GM19193 (cell line): ENCODE measurements around the gene FCHSD2.
A peak's percentile ranks its signal among the peaks of the same experiment; 100 is the strongest.

Experiments
- POLR2A ChIP-seq: IDR thresholded peaks from 4 replicates; pipeline ENCODE4 v1.6.1; 2011; ENCODE audit not compliant: insufficient read depth, insufficient read length; ENCODE audit errors: extremely low read depth

Gene FCHSD2

GRCh38 chr11:73141309-73142127 is 600 bp downstream of the FCHSD2 start:
- TF ChIP-seq POLR2A = peak; percentile 59

GRCh38 chr11:73141031-73141308 is 1.1 kb downstream of the FCHSD2 start:
- no peak for TF ChIP-seq POLR2A

- no peak for TF ChIP-seq POLR2A
Measured at GRCh38 chr11:73140213-73141030, 1.7 kb downstream of the FCHSD2 start.

GRCh38 chr11:73139476-73140198 is 2.5 kb downstream of the FCHSD2 start:
- no peak for TF ChIP-seq POLR2A

- no peak for TF ChIP-seq POLR2A
Measured at GRCh38 chr11:73137944-73138274, 4.2 kb downstream of the FCHSD2 start.

GRCh38 chr11:73137262-73137943 is 4.7 kb downstream of the FCHSD2 start:
- no peak for TF ChIP-seq POLR2A

GRCh38 chr11:73135346-73136284 is 6.5 kb downstream of the FCHSD2 start:
- TF ChIP-seq POLR2A = no peak

- TF ChIP-seq POLR2A = no peak
Measured at GRCh38 chr11:73130181-73130580, 11.9 kb downstream of the FCHSD2 start.

GRCh38 chr11:73129198-73129597 is 12.9 kb downstream of the FCHSD2 start:
- no peak for TF ChIP-seq POLR2A

GRCh38 chr11:73126804-73127480 is 15.2 kb downstream of the FCHSD2 start:
- no peak for TF ChIP-seq POLR2A

GRCh38 chr11:73124800-73125199 is 17.3 kb downstream of the FCHSD2 start:
- no peak for TF ChIP-seq POLR2A

GRCh38 chr11:73121692-73122091 is 20.4 kb downstream of the FCHSD2 start:
- TF ChIP-seq POLR2A = no peak

GRCh38 chr11:73117071-73117470 is 25.0 kb downstream of the FCHSD2 start:
- no peak for TF ChIP-seq POLR2A
